Astrocyte (in vitro differentiated cells and primary cell): ENCODE data around the gene RBFOX2.

Source experiments
- EZH2 ChIP-seq: IDR thresholded peaks from 2 replicates; pipeline ENCODE4 v1.6.1; 2012; ENCODE audit warnings: mild to moderate bottlenecking, low read length, inconsistent platforms; ENCODE audit not compliant: insufficient read depth
- TF ChIP-seq, protein P1 (sequence below): IDR thresholded peaks from 2 replicates; pipeline ENCODE4 v1.5.1; 2011; ENCODE audit warnings: low read depth, mild to moderate bottlenecking, inconsistent platforms, low read length, moderate library complexity; ENCODE audit not compliant: insufficient read depth

- TF ChIP-seq, protein P1, sequence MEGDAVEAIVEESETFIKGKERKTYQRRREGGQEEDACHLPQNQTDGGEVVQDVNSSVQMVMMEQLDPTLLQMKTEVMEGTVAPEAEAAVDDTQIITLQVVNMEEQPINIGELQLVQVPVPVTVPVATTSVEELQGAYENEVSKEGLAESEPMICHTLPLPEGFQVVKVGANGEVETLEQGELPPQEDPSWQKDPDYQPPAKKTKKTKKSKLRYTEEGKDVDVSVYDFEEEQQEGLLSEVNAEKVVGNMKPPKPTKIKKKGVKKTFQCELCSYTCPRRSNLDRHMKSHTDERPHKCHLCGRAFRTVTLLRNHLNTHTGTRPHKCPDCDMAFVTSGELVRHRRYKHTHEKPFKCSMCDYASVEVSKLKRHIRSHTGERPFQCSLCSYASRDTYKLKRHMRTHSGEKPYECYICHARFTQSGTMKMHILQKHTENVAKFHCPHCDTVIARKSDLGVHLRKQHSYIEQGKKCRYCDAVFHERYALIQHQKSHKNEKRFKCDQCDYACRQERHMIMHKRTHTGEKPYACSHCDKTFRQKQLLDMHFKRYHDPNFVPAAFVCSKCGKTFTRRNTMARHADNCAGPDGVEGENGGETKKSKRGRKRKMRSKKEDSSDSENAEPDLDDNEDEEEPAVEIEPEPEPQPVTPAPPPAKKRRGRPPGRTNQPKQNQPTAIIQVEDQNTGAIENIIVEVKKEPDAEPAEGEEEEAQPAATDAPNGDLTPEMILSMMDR = no peak
- no peak for TF ChIP-seq EZH2
Observed at GRCh38 chr22:36027579-36027934, 1.1 kb downstream of the RBFOX2 start.
